ENCODE measurements around the gene RARRES2.

- TF ChIP-seq ZNF274 (IDR thresholded peaks at IDR 0.05; ENCODE audit: low read depth, low read length) (no peak), YY1 (IDR thresholded peaks at IDR 0.05; ENCODE audit: insufficient read depth, insufficient read length) (no peak), SUZ12 (IDR thresholded peaks at IDR 0.05; ENCODE audit: extremely low read depth, insufficient read depth, insufficient read length) (no peak)
These were observed 8.4 kb downstream of the RARRES2 start for GRCh38 chr7:150332852-150333635.
